DND-41 (cell line): Measurements from ENCODE around the gene FHOD3.

Experiments used
- ATAC-seq: fragments of 200-7000 bp; cut with Tn5 transposase; 3 replicates; pipeline ENCODE4 v1.9.1; 2021; ENCODE audit warnings: low read depth; ENCODE audit not compliant: insufficient read depth
- DNase-seq: peaks from one replicate; pipeline ENCODE4 v3.0.0-alpha.2; 2020
- H2AFZ ChIP-seq: 2 replicates; pipeline ENCODE4 v1.6.0; 2012; ENCODE audit warnings: low read depth, low read length
- H3K27ac ChIP-seq: 2 replicates; pipeline ENCODE4 v1.5.1; 2012; ENCODE audit warnings: low read length, inconsistent platforms
- H3K27me3 ChIP-seq: fragments of 200-600 bp; sonication (generic); 2 replicates; pipeline ENCODE4 v1.6.0; 2012; ENCODE audit warnings: low read length, mild to moderate bottlenecking, inconsistent platforms; ENCODE audit not compliant: insufficient read depth, poor library complexity
- H3K36me3 ChIP-seq: 2 replicates; pipeline ENCODE4 v1.5.1; 2012; ENCODE audit warnings: low read length, inconsistent platforms; ENCODE audit not compliant: insufficient read depth
- H3K4me1 ChIP-seq: 2 replicates; pipeline ENCODE4 v1.5.1; 2012; ENCODE audit warnings: mild to moderate bottlenecking, low read length; ENCODE audit not compliant: insufficient read depth
- H3K4me2 ChIP-seq: 2 replicates; pipeline ENCODE4 v1.6.0; 2012; ENCODE audit warnings: mild to moderate bottlenecking, moderate library complexity, low read length, inconsistent platforms; ENCODE audit not compliant: insufficient read depth
- H3K4me3 ChIP-seq, 2 experiments: fragments of 200-600 bp in 1 of 2; shearing (Covaris generic) in 1 of 2; 2 replicates each; pipeline ENCODE4 v1.5.1; 2012 to 2016; ENCODE audit warnings: inconsistent platforms in 2 of 2, low read length in 2 of 2, mild to moderate bottlenecking in 2 of 2, low read depth in 1 of 2, moderate library complexity in 1 of 2
- H3K79me2 ChIP-seq: 2 replicates; pipeline ENCODE4 v1.6.0; 2012; ENCODE audit warnings: low read length, inconsistent platforms; ENCODE audit not compliant: insufficient read depth
- H3K9ac ChIP-seq: 2 replicates; pipeline ENCODE4 v1.6.0; 2012; ENCODE audit warnings: low read depth, mild to moderate bottlenecking, inconsistent platforms, low read length, moderate library complexity
- H3K9me3 ChIP-seq: 2 replicates; pipeline ENCODE4 v1.5.1; 2012; ENCODE audit warnings: low read length, moderate library complexity, mild to moderate bottlenecking, inconsistent platforms; ENCODE audit not compliant: insufficient read depth, severe bottlenecking
- H4K20me1 ChIP-seq: 2 replicates; pipeline ENCODE4 v1.6.0; 2012; ENCODE audit warnings: low read length; ENCODE audit not compliant: insufficient read depth
- EZH2 ChIP-seq: IDR thresholded peaks from 3 replicates; pipeline ENCODE4 v1.6.1; 2012; ENCODE audit warnings: borderline replicate concordance, low read depth, mild to moderate bottlenecking, moderate library complexity, low read length, inconsistent platforms; ENCODE audit not compliant: severe bottlenecking
- TF ChIP-seq, protein P1 (sequence below): IDR thresholded peaks from 2 replicates; pipeline ENCODE4 v1.5.1; 2012; ENCODE audit warnings: borderline replicate concordance, low read length, moderate library complexity, mild to moderate bottlenecking; ENCODE audit not compliant: poor library complexity, severe bottlenecking; ENCODE audit errors: extremely low read depth

The FHOD3 gene

DNA sequence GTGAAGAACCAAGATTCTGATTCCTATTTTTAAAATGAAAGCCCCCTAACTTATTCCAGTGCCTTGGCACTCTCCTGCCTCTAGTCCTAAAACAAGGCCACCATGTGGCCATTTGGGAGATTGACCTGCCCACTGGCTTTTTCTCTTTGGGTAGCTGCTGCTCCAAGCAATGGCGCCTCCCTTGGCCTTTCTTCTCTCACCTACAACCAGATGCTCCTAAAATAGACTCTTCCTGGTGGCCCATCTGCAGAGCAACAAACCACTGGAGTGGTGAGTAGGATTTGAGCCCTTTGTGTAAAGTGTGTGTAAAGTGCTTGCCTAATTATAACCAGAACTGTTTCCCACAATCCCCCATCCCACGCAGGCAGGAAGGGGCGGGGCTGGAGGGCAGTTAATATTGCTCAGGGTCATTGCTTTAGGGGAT, 114.2 kb downstream of the FHOD3 start:
- Histone ChIP-seq H3K4me1 (no peaks in the 10 kb centered on the region), H3K4me3 (no peak overlapping the region), H3K9me3 (no peaks in the 10 kb centered on the region), H3K27ac (no peak overlapping the region), H2AFZ (no peak overlapping the region), H3K4me2 (no peak overlapping the region), H4K20me1 (no peaks in the 10 kb centered on the region), H3K9ac (no peak overlapping the region), H3K27me3 (no peaks in the 10 kb centered on the region), H3K36me3 (no peaks in the 10 kb centered on the region), H3K79me2 (no peaks in the 10 kb centered on the region)
- no peak for DNase-seq
- TF ChIP-seq, protein P1, sequence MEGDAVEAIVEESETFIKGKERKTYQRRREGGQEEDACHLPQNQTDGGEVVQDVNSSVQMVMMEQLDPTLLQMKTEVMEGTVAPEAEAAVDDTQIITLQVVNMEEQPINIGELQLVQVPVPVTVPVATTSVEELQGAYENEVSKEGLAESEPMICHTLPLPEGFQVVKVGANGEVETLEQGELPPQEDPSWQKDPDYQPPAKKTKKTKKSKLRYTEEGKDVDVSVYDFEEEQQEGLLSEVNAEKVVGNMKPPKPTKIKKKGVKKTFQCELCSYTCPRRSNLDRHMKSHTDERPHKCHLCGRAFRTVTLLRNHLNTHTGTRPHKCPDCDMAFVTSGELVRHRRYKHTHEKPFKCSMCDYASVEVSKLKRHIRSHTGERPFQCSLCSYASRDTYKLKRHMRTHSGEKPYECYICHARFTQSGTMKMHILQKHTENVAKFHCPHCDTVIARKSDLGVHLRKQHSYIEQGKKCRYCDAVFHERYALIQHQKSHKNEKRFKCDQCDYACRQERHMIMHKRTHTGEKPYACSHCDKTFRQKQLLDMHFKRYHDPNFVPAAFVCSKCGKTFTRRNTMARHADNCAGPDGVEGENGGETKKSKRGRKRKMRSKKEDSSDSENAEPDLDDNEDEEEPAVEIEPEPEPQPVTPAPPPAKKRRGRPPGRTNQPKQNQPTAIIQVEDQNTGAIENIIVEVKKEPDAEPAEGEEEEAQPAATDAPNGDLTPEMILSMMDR, result peak; percentile 14
- no peak for TF ChIP-seq EZH2
- ATAC-seq, result no peak

DNA sequence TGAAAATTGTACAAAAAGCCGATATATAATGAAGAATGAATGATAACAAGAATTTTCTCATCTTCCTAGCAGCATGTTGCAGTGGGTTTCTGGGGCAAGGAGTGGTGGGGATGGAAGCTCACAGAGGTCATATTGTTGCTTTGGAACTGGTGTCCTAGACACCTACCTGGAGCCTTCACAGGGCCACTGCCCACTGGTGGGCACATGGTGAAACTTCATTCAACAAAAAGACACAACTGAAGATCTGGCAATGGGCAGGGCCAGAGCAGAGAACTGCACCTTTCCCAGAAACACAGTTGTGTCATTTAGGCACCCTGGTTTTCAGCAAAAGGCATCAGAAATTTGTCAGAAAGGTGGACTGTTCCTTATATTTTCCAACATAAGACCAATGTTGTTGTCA, 115.3 kb downstream of the FHOD3 start:
- Histone ChIP-seq H3K36me3 (no peaks in the 10 kb centered on the region), H3K4me1 (no peaks in the 10 kb centered on the region), H3K9me3 (no peaks in the 10 kb centered on the region), H3K4me3 (no peak overlapping the region), H3K9ac (no peak overlapping the region), H3K27me3 (no peaks in the 10 kb centered on the region), H2AFZ (no peak overlapping the region), H4K20me1 (no peaks in the 10 kb centered on the region), H3K79me2 (no peaks in the 10 kb centered on the region), H3K27ac (no peak overlapping the region), H3K4me2 (no peak overlapping the region)
- ATAC-seq, result no peak
- TF ChIP-seq EZH2, result no peak
- TF ChIP-seq, protein P1, result no peak
- no peak for DNase-seq

GRCh38 chr18:36415171-36415570, 117.7 kb downstream of the FHOD3 start:
- H3K79me2 ChIP-seq, result no peaks in the 10 kb centered on the region

More at GRCh38 chr18:36415171-36415570, 117.7 kb downstream of the FHOD3 start:
- Histone ChIP-seq H3K4me2 (no peak overlapping the region), H3K27ac (no peak overlapping the region), H3K4me1 (no peaks in the 10 kb centered on the region), H3K4me3 (no peak overlapping the region), H2AFZ (no peak overlapping the region), H3K27me3 (no peaks in the 10 kb centered on the region), H3K9ac (no peak overlapping the region), H3K9me3 (no peaks in the 10 kb centered on the region), H4K20me1 (no peaks in the 10 kb centered on the region), H3K36me3 (no peaks in the 10 kb centered on the region)
- TF ChIP-seq, protein P1, result no peak
- TF ChIP-seq EZH2, result no peak
- ATAC-seq, result no peak
- no peak for DNase-seq
